Measurements from ENCODE around the gene SQSTM1.
"Not testable (repeated sequence)": the region's sequence is repeated elsewhere in the genome, so short reads cannot be mapped to it uniquely, and the experiment has no call there.

Gene SQSTM1

DNA sequence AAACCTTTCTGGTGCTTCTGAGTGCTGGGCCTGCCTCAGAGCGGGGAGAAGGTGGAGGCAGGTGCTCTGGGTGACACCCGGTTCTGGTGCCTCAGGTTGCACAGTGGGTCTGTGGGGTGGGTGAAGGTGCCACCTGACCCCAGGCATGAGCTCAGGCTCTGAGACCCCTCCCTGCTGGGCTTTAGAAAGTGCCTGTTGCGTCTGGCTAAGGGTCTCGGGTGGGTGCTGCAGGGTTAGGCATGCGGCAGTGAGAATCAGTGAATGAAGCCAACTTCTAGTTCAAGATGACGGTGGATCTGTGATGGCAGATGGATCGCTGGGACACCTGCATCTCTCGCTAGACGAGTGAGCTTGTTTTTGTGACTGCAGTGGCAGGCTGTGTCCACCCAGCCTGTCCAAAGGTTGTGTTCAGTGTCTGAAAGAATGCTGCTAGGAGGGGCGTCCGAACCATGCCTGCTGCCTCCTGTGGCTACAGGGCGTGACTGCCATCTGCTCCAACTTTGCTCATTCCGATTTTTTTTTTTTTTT, 5.0 kb downstream of the SQSTM1 start:
- no peak for DNase-seq (ENCODE audit: low read depth)

DNA sequence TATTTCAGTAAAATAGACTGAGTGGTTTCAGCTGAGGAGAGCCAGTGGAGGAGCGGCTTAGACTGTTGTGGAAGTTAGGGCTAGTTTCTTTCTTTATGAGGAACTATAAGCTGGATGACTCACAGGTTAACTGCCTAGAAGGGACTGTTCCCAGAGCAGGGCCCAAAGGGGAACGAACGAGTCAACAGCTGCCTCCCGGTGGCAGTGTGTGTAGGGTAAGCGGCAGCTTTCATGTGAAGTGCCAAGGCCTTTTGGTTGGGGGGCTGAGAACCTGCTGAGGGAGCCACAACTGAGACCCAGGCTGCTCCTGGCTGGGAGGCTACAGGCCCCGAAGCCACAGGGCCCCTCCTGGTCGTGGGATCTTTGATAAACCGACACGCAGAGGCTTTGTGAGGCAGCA, 7.0 kb downstream of the SQSTM1 start:
- DNase-seq (ENCODE audit: low read depth) = no peak

DNA sequence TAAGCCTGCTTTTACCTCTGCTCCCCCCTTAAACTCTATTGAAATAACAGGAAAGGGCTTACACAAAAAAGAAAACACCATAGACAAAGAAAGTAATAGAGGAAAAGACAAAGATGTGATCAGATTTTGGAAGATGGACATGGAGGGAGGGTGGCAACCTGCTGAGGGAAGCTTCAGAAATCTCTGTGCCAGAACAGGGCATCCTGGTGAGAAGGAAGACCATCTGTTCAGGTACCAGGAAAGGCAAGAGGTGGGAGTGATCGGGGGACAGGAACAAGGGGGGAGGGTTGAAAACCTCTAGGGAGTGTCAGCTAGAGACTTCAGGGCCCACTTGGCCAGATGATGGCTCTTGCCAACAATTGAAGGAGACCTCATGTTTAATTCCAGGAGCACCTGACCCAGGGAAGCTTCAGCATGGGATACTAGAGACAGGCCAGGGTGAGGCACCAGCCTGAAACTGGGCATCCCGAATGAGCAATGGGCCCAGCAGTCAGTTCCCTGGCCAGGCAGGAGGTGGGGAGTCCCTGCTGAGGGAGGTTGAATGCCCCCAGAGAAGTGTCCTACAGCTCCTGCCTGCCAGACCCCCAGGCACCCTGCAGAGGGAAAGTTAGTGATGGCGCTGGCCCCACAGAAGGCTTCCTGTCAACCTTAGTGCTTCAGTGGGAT, 8.2 kb downstream of the SQSTM1 start:
- no peak for DNase-seq (ENCODE audit: low read depth)

DNA sequence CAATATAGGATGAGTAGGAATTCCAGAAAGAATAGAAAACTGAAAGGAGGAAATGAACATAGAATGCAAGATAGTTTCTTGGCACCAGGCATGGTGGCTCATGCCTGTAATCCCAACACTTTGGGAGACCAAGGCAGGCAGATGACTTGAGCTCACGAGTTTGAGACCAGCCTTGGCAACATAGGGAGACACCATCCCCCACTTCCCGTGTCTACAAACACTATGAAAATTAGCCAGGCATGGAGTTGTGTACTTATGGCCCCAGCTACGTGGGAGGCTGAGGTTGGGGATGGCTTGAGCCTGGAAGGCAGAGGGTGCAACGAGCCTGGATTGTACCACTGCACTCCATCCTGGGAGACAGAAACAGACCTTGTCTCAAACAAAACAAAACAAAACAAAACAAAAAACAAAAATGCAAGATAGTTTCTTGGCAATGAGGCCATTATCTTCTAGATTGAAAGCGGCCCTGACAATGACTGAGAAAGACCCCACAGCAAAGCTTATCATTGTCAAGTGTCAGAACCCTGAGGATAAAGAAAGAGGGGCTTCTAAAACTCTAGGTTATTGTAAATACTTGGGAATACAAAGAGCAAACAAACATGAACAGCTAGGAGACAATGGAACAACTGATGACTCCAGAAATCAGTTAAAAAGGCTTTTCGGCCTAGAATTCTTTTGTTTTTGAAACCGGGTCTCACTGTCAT, 9.2 kb downstream of the SQSTM1 start:
- no peak for DNase-seq (ENCODE audit: low read depth)

DNA sequence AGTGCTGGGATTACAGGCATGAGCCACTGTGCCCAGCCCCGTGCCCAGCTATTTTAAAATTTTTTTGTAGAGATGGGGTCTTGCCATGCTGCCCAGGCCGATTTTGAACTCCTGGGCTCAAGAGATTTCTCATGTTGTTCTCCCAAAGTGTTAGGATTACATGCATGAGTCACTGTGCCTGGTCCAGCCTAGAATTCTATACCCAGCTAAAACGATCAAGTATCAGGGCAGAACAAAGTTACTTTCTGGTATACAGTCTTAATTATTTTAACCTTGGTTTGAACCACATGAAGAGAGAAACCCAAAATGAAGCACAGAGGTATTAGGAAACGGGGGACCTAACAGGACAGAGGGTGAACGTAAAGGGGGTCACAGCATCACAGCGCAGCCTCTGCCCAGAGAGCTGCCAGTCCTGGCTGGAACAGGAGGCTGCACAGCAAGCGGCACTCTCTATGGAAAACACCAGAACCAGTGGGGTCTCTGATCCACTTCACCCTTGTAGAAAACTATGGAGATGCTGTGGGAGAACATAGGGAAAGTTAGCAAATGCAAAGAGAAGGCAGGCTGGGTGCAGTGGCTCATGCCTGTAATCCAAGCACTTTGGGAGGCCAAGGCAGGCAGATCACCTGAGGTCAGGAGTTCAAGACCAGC, 10.2 kb downstream of the SQSTM1 start:
- DNase-seq (ENCODE audit: low read depth) = no peak

DNA sequence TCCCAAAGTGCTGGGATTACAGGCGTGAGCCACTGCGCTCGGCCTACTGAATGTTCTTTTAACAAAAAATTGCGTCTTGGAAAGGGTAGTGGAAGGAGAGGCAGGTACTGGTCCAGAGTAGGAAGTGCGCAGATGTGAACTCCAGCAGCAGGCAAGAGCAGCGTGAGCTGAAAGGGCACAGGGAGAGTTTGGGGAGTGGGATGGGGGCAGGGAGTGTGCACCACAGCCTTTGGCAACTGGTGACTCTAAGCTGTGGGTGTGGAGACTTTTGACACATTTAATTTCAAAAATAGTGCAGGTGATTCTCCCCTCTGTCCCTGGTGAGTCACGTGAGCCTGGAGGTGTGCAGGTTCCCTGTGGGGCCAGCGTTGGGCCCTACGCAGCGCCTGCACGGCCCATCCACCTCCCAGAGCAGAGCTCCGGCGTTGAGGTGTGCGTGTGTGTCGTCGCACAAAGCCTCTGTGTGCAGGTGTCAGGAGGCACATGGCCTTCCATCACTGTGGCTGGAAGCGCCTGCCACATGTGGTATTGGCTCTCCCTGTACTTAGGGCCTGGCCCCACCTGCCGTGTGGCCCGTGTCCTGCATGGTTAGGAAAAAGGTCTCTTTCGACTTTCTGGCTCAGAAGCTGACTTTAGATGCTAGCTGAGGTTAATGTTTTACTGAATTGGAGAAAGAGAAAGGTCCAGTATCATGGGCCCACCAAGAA, 11.5 kb downstream of the SQSTM1 start:
- DNase-seq (ENCODE audit: low read depth) = no peak

DNA sequence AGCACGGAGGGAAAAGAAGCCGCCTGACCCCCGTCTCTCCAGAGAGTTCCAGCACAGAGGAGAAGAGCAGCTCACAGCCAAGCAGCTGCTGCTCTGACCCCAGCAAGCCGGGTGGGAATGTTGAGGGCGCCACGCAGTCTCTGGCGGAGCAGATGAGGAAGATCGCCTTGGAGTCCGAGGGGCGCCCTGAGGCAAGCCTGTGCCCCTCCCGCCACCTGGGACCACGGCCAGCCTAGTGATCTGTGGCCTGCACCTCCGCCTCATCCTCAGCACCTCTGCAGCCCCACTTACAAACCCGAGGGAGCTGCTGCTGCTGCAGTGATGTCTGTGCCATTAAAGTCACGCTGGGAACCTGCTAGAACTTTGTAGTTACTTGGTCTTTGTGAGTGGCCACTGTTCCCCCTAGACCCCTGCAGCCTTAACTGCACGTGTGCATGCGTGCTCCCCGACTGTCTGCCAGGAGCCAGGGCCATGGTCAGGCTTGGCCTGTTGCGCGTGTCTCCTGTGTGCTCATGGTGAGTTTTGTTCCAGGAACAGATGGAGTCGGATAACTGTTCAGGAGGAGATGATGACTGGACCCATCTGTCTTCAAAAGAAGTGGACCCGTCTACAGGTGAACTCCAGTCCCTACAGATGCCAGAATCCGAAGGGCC, 12.5 kb downstream of the SQSTM1 start:
- DNase-seq (ENCODE audit: low read depth) = no peak

DNA sequence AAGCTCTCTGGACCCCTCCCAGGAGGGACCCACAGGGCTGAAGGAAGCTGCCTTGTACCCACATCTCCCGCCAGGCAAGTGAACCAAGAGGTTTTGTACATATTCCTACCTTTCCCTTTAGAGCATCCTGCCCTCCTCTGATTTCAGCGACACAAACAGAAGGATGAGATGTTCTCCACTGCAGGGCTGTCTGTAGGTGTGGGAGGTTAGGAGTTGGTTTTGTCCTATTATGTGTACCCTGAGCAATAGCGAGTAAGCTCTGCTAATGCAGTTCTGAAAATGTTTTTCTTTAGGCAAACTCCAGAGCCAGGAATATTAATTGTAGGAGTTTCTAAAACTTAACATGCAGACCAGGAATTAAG, 13.0 kb downstream of the SQSTM1 start:
- no peak for DNase-seq (ENCODE audit: low read depth)

DNA sequence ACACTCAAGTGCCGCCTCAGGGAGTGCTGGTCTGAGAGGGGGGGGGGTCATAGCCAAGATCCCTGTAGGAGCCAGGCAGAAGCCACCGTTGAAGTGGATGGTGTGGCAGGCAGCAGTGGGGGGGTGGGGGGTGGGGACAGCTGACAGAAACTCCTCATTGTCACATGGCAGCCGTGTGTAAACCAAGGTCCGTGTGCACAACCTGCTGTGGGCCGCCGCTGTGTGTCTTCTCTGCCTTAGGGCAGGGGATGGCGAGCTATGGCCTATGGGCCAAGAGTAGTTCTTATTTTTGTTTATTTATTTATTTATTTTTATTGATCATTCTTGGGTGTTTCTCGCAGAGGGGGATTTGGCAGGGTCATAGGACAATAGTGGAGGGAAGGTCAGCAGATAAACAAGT, 13.4 kb downstream of the SQSTM1 start:
- DNase-seq (ENCODE audit: low read depth) = no peak

DNA sequence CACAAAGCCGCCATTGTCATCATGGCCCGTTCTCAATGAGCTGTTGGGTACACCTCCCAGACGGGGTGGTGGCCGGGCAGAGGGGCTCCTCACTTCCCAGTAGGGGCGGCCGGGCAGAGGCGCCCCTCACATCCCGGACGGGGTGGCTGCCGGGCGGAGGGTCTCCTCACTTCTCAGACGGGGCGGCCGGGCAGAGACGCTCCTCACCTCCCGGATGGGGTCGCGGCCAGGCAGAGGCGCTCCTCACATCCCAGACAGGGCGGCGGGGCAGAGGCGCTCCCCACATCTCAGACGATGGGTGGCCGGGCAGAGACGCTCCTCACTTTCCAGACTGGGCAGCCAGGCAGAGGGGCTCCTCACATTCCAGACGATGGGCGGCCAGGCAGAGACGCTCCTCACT, 14.2 kb downstream of the SQSTM1 start:
- not testable (repeated sequence) for DNase-seq (ENCODE audit: low read depth)

DNA sequence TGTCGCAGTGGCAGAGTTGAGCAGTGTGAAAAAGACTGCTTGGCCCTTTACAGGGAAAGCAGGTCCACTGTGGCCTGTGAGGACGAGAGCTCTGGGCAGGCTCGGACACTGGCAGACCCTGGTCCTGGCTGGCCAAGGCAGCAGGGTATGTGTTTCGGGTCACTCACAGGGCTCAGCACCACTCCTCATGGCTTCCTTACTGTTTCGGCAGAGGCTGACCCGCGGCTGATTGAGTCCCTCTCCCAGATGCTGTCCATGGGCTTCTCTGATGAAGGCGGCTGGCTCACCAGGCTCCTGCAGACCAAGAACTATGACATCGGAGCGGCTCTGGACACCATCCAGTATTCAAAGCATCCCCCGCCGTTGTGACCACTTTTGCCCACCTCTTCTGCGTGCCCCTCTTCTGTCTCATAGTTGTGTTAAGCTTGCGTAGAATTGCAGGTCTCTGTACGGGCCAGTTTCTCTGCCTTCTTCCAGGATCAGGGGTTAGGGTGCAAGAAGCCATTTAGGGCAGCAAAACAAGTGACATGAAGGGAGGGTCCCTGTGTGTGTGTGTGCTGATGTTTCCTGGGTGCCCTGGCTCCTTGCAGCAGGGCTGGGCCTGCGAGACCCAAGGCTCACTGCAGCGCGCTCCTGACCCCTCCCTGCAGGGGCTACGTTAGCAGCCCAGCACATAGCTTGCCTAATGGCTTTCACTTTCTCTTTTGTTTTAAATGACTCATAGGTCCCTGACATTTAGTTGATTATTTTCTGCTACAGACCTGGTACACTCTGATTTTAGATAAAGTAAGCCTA, 15.7 kb downstream of the SQSTM1 start:
- DNase-seq (ENCODE audit: low read depth) = no peak

DNA sequence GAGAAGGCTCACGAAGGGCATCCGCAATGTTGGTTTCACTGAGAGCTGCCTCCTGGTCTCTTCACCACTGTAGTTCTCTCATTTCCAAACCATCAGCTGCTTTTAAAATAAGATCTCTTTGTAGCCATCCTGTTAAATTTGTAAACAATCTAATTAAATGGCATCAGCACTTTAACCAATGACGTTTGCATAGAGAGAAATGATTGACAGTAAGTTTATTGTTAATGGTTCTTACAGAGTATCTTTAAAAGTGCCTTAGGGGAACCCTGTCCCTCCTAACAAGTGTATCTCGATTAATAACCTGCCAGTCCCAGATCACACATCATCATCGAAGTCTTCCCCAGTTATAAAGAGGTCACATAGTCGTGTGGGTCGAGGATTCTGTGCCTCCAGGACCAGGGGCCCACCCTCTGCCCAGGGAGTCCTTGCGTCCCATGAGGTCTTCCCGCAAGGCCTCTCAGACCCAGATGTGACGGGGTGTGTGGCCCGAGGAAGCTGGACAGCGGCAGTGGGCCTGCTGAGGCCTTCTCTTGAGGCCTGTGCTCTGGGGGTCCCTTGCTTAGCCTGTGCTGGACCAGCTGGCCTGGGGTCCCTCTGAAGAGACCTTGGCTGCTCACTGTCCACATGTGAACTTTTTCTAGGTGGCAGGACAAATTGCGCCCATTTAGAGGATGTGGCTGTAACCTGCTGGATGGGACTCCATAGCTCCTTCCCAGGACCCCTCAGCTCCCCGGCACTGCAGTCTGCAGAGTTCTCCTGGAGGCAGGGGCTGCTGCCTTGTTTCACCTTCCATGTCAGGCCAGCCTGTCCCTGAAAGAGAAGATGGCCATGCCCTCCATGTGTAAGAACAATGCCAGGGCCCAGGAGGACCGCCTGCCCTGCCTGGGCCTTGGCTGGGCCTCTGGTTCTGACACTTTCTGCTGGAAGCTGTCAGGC, 16.6 kb downstream of the SQSTM1 start:
- DNase-seq (ENCODE audit: low read depth) = no peak

DNA sequence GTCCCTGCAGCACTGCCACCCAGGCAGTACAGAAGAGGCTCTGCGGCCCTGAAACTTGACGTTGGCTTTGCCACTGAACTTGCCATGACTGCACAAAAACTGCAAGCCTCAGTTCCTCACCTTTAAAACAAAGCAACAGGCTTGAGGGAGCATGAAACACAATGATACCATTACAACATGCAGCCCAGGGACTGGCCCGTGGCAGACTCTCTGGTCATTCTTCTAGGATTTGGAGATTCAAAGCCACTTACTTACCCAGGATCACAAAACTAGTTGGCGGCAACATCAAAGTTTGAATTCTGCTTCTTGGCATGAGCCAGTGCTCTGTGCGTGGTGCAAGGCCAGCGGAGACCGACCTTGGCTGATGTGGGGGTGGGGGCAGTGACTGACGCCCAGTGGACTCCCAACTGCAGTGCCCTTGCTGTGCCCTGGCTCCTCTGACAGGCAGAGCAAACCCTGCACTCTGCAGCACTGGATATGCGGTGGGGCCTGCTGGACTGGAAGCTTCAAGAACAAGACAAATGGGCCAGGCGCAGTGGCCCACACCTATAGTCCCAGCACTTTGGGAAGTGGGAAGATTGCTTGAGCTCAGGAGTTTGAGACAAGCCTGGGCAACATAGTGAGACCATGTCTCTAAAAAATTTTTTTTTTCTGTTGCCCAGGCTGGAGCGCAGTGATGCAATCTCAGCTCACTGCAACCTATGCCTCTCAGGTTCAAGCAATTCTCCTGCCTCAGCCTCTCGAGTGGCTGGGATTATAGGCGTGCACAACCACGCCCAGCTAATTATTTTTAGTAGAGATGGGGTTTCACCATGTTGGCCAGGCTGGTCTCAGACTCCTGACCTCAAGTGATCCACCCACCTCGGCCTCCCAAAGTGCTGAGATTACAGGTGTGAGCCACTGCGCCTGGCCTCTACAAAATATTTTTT, 18.9 kb downstream of the SQSTM1 start:
- DNase-seq (ENCODE audit: low read depth) = no peak

DNA sequence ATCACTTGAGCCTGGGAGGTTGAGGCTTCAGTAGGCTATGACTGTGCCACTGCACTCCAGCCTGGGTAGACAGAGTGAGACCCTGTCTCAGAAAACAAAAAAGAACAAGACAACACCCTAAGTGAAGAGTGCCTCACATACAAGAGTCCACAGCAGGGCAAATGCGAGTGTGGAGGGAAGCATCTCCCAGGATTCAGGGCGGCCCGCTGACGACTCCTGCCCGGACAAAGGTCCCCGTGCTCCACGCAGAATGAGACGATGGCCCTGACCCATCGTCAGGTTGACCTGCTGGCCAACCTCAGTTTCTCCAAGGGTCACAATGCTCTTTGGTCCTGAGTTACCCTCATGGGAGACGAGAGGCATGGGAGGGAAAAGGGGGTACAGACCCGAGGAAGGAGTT, 19.6 kb downstream of the SQSTM1 start:
- DNase-seq (ENCODE audit: low read depth) = no peak

DNA sequence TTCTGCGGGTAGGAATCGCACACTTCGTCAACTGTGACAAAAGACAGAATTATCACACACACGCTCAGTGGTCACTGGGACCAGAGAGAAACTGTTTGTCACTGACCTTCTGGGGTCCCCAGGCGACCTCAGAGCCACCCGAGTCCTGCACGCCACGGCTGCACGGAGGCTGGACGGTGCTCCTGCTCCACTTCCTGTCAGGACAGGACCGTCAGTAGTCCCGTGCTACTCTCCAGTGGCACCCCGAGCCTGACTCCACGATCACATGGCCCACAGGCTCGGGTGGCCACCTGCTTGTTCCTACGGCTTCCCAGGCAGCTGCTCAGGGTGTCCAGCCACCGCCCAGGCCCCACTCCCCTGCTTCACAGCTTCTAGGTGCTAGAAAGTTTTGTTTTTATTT, 20.1 kb downstream of the SQSTM1 start:
- no peak for DNase-seq (ENCODE audit: low read depth)

DNA sequence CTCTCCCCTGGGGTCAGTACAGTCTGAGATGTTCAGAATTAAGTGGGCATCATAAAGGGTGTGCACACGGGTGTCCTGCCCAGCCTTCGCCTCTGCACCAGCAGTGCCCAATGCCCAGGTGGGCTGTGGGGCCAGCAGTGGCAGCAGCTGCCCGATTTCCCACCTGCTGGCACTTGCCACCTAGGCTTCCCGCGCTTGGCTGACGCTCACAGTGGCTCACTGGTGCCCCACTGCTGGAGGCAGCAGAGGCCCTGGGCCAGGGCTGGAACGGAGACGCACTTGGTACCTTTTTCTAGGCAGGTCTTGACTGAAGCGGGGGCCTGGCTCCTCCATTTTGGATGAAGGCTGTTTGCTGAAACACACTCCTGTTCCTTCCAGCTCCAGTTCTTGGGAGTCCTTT, 20.9 kb downstream of the SQSTM1 start:
- no peak for DNase-seq (ENCODE audit: low read depth)

DNA sequence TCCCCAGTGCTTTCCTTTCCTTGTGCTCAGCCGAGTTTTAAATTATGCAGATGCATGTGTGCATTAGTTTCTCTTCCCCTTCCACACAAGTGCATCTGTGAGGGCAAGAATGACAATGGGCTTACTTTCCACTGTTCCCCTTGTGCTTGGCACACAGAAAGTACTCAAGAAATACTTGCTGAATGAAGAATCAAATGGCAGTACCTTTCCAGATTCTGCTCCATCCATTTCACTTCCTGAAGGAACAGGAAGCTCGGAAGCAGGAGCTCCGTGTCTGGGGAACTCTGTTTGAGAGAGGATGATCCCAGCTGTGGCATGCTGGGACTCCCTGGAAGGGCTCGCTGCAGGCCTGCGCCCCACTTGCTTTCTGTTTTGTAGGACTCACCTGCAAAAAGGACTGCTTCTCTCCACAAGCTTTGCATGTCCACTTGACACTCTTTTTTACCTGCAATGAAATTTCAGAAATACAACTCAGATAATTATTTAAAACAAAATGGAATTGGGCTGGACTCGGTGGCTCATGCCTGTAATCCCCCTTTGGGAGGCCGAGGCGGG, 32.4 kb downstream of the SQSTM1 start:
- no peak for DNase-seq (ENCODE audit: low read depth)

DNA sequence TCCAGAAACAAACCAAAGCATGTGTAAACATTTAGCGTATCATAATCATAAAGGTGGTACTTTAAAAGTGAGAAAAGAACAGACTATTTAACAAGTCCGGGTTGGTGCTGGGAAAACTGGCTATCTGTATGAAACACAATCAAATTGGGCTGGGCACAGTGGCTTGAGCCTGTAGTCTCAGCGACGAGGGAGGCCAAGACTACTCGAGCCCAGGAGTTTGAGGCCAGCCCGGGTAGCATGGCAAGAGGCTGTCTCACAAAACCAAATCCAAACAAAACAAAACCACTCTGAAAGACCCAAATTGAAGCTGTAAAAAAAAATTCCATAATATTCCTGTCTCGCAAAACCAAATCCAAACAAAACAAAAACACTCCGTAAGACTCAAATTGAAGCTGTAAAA, 33.7 kb downstream of the SQSTM1 start:
- DNase-seq (ENCODE audit: low read depth) = no peak

DNA sequence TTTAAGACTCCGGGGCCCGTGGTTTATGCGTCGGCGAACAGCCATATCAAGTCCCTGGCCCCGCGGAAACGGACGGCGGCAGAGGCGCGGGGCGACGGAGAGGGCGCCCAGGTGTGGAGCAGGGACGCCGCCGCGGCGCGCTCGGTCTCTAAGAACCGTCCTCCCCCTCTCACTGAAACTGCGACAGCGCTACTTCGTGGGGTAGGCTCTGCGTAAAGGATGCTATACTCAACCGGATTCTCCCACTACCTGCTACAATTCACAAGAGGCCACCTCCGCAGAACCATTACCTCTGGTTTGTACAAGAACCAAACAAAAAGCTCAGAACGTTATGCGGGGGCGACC, 37.5 kb downstream of the SQSTM1 start:
- peak; percentile 28 for DNase-seq (ENCODE audit: low read depth)

All from activated T-cell treated with anti-CD3 and anti-CD28 coated beads for 1 hour (primary cell).